ENCODE measurements around the gene FPGS. TPM values are rescaled to one million over a fixed set of nuclear protein-coding genes. Genes with fewer than 3 reads are reported as not detected.
"Not testable (repeated sequence)": the region's sequence is repeated elsewhere in the genome, so short reads cannot be mapped to it uniquely, and the experiment has no call there.

Gene FPGS
- polyA plus RNA-seq, 1 donor (not counting 4 experiments of a cell fraction or from before 2014, with no cell fraction given) = 38.2 TPM

DNA sequence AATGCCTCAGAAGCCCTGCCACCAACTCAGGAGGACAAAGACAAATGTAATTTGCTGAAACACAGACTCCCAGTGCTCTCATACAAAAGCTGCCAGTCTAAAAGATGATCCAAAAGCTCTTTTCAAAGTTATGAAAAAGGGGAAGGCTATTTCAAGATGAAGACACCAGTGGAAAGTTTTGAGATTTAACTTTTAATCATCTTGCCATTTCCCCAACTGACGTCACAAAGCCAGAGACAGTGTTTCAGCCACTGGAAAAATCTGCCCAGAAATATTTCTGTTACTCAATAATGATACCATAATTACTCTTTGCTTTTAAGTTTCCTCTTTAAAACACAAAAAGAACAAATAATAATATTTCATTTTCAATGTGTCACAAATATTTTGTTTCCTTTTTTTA, 30.9 kb downstream of the FPGS start:
- Histone ChIP-seq H3K9ac (ENCODE audit: control insufficient read depth, extremely low read depth, insufficient read depth, low read length) (no peak overlapping the region), H3K9me3 (ENCODE audit: control insufficient read depth, low read depth, low read length) (no peaks in the 10 kb centered on the region), H3K36me3 (ENCODE audit: control insufficient read depth in 2 of 2, extremely low read depth in 1 of 2, insufficient read depth in 2 of 2, low read length in 2 of 2) (no peaks in the 10 kb centered on the region), H3K79me2 (ENCODE audit: control insufficient read depth, insufficient read depth, low read length) (no peaks in the 10 kb centered on the region), H3K9me1 (ENCODE audit: control insufficient read depth, extremely low read depth, insufficient read depth, low read length) (no peaks in the 10 kb centered on the region), H3K4me2 (ENCODE audit: control insufficient read depth, extremely low read depth, insufficient read depth, low read depth, low read length) (no peak overlapping the region), H3K27me3 (ENCODE audit: control insufficient read depth, extremely low read depth, insufficient read depth, low read length) (peaks cover 3% of the 10 kb centered on the region), H3K27ac (ENCODE audit: control insufficient read depth, insufficient read depth, low read length) (no peak overlapping the region), H2AFZ (ENCODE audit: control insufficient read depth, low read length) (no peak overlapping the region), H3K4me1 (ENCODE audit: control insufficient read depth, extremely low read depth, insufficient read depth, low read length) (peaks cover under 1% of the 10 kb centered on the region), H4K20me1 (ENCODE audit: control insufficient read depth, extremely low read depth, insufficient read depth, low read length) (no peaks in the 10 kb centered on the region), H3K4me3 (ENCODE audit: control insufficient read depth in 2 of 3, extremely low read depth in 1 of 3, insufficient read depth in 2 of 3, low read depth in 1 of 3, low read length in 3 of 3) (no peak overlapping the region)
- FAIRE-seq = no peak
- TF ChIP-seq EZH2 (IDR thresholded peaks at IDR 0.05; ENCODE audit: low read length) (no peak), CTCF (optimal IDR thresholded peaks at IDR 0.05 in 1 of 3, IDR thresholded peaks at IDR 0.05 in 1 of 3, conservative IDR thresholded peaks at IDR 0.05 in 1 of 3; ENCODE audit: extremely low read depth in 1 of 3, insufficient read depth in 2 of 3, low read length in 3 of 3) (no peak)
- dilution Hi-C loops (cut with MboI; ENCODE audit: extremely low pct_ligation_motif_present, low sequenced_read_pairs) = no loop called here
- no peak for DNase-seq (ENCODE audit: low read depth, low spot score)

GRCh38 chr9:127835991-127836516, 33.4 kb downstream of the FPGS start:
- dilution Hi-C loops (cut with MboI; ENCODE audit: extremely low pct_ligation_motif_present, low sequenced_read_pairs) = no loop called here
- no peaks in the 10 kb centered on the region for H3K9me3 ChIP-seq (ENCODE audit: control insufficient read depth, low read depth, low read length)
- H3K36me3 ChIP-seq (ENCODE audit: control insufficient read depth in 2 of 2, extremely low read depth in 1 of 2, insufficient read depth in 2 of 2, low read length in 2 of 2) = no peaks in the 10 kb centered on the region
- no peak for TF ChIP-seq EZH2 (IDR thresholded peaks at IDR 0.05; ENCODE audit: low read length)
- no peak for TF ChIP-seq CTCF (optimal IDR thresholded peaks at IDR 0.05 in 1 of 3, IDR thresholded peaks at IDR 0.05 in 1 of 3, conservative IDR thresholded peaks at IDR 0.05 in 1 of 3; ENCODE audit: extremely low read depth in 1 of 3, insufficient read depth in 2 of 3, low read length in 3 of 3)
- H3K4me3 ChIP-seq (ENCODE audit: control insufficient read depth in 2 of 3, extremely low read depth in 1 of 3, insufficient read depth in 2 of 3, low read depth in 1 of 3, low read length in 3 of 3) = no peak overlapping the region
- H3K4me2 ChIP-seq (ENCODE audit: control insufficient read depth, extremely low read depth, insufficient read depth, low read depth, low read length) = no peak overlapping the region
- H4K20me1 ChIP-seq (ENCODE audit: control insufficient read depth, extremely low read depth, insufficient read depth, low read length) = no peaks in the 10 kb centered on the region
- H3K9ac ChIP-seq (ENCODE audit: control insufficient read depth, extremely low read depth, insufficient read depth, low read length) = no peak overlapping the region
- H3K27ac ChIP-seq (ENCODE audit: control insufficient read depth, insufficient read depth, low read length) = no peak overlapping the region
- H3K27me3 ChIP-seq (ENCODE audit: control insufficient read depth, extremely low read depth, insufficient read depth, low read length) = peaks cover 3% of the 10 kb centered on the region
- no peaks in the 10 kb centered on the region for H3K79me2 ChIP-seq (ENCODE audit: control insufficient read depth, insufficient read depth, low read length)
- no peaks in the 10 kb centered on the region for H3K4me1 ChIP-seq (ENCODE audit: control insufficient read depth, extremely low read depth, insufficient read depth, low read length)
- DNase-seq (ENCODE audit: low read depth, low spot score) (no peak), FAIRE-seq (no peak)
- no peaks in the 10 kb centered on the region for H3K9me1 ChIP-seq (ENCODE audit: control insufficient read depth, extremely low read depth, insufficient read depth, low read length)
- no peak overlapping the region for H2AFZ ChIP-seq (ENCODE audit: control insufficient read depth, low read length)

- H3K4me1 ChIP-seq (ENCODE audit: control insufficient read depth, extremely low read depth, insufficient read depth, low read length); DNase-seq (ENCODE audit: low read depth, low spot score); H3K4me2 ChIP-seq (ENCODE audit: control insufficient read depth, extremely low read depth, insufficient read depth, low read depth, low read length); H3K27me3 ChIP-seq (ENCODE audit: control insufficient read depth, extremely low read depth, insufficient read depth, low read length); H4K20me1 ChIP-seq (ENCODE audit: control insufficient read depth, extremely low read depth, insufficient read depth, low read length); H3K9me1 ChIP-seq (ENCODE audit: control insufficient read depth, extremely low read depth, insufficient read depth, low read length); H3K36me3 ChIP-seq (ENCODE audit: control insufficient read depth in 2 of 2, extremely low read depth in 1 of 2, insufficient read depth in 2 of 2, low read length in 2 of 2); H3K9ac ChIP-seq (ENCODE audit: control insufficient read depth, extremely low read depth, insufficient read depth, low read length); H3K27ac ChIP-seq (ENCODE audit: control insufficient read depth, insufficient read depth, low read length); H3K4me3 ChIP-seq (ENCODE audit: control insufficient read depth in 2 of 3, extremely low read depth in 1 of 3, insufficient read depth in 2 of 3, low read depth in 1 of 3, low read length in 3 of 3); H2AFZ ChIP-seq (ENCODE audit: control insufficient read depth, low read length); H3K9me3 ChIP-seq (ENCODE audit: control insufficient read depth, low read depth, low read length); H3K79me2 ChIP-seq (ENCODE audit: control insufficient read depth, insufficient read depth, low read length); dilution Hi-C loops (cut with MboI; ENCODE audit: extremely low pct_ligation_motif_present, low sequenced_read_pairs); FAIRE-seq: not testable (repeated sequence)
Measured at GRCh38 chr9:127836561-127836960, 33.9 kb downstream of the FPGS start.
